Natural killer cell treated with Interleukin-12 subunit alpha and Interleukin-12 subunit beta and Interleukin-15 and Interleukin-18, amount 100 ng/mL, for 72 hours (primary cell): ENCODE measurements around the gene ZMIZ1. TPM values are rescaled to one million over a fixed set of nuclear protein-coding genes. Genes with fewer than 3 reads are reported as not detected.

ENCODE experiments used
- ATAC-seq, 2 donors: fragments of 150-1000 bp; cut with Tn5 transposase in 1 of 2; sonication (Bioruptor Pico), chemical (Tn5 transposase) in 1 of 2; 2 replicates each; pipeline ENCODE4 v1.10.0; 2021
- DNase-seq: peaks from one replicate; pipeline ENCODE4 v3.0.0; 2022; ENCODE audit warnings: low spot score
- H3K27ac Mint-ChIP-seq, 2 donors: 1 replicate in 1 of 2; 2 replicates in 1 of 2; pipeline ENCODE4 v1.8.0; 2022; ENCODE audit warnings: mixed read lengths in 2 of 2, mild to moderate bottlenecking in 1 of 2, moderate library complexity in 1 of 2
- H3K27me3 Mint-ChIP-seq, 2 donors: 1 replicate in 1 of 2; 2 replicates in 1 of 2; pipeline ENCODE4 v1.8.0; 2022; ENCODE audit warnings: mixed read lengths in 2 of 2
- H3K36me3 Mint-ChIP-seq: one replicate; pipeline ENCODE4 v1.8.0; 2022; ENCODE audit warnings: mixed read lengths
- H3K4me1 Mint-ChIP-seq, 2 donors: 1 replicate in 1 of 2; 2 replicates in 1 of 2; pipeline ENCODE4 v1.8.0; 2022; ENCODE audit warnings: low read depth in 2 of 2, mixed read lengths in 2 of 2, mild to moderate bottlenecking in 1 of 2
- H3K4me3 Mint-ChIP-seq: one replicate; pipeline ENCODE4 v1.8.0; 2022; ENCODE audit warnings: mixed read lengths
- H3K9me3 Mint-ChIP-seq: 2 replicates; pipeline ENCODE4 v1.8.0; 2022; ENCODE audit warnings: mixed read lengths
- total RNA-seq, 2 donors: library from RNA; stranded (reverse); gene quantifications; one replicate each; pipeline ENCODE4 v1.2.3, GENCODE V29; 2022

Gene ZMIZ1
- total RNA-seq, 2 donors from 2014 or later: 49.7 to 54.4 TPM

DNA sequence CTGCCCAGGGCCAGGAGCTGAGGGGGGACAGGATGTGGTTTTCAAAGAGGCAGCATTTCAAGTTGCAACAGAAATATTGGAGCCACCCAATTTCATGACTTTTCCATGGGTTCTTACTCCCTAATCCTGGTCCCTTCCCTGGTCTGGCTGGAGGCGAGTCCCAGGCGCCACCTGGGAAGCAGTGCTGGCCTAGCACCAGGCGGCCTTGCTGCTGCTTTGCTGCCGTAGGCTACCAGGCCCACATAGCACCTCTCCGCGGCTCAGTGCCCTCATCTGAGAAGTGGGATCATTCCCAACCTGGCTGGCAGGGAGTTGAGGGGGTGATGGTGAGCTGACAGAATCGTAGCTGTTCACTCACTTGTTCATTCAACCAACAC, 33.7 kb downstream of the ZMIZ1 start:
- Mint-ChIP-seq H3K4me1 (peaks cover 34 to 50% of the 10 kb centered on the region in 2 donors), H3K27ac (peak overlapping the region in 1 of 2 donors; percentile 32), H3K36me3 (no peaks in the 10 kb centered on the region)

DNA sequence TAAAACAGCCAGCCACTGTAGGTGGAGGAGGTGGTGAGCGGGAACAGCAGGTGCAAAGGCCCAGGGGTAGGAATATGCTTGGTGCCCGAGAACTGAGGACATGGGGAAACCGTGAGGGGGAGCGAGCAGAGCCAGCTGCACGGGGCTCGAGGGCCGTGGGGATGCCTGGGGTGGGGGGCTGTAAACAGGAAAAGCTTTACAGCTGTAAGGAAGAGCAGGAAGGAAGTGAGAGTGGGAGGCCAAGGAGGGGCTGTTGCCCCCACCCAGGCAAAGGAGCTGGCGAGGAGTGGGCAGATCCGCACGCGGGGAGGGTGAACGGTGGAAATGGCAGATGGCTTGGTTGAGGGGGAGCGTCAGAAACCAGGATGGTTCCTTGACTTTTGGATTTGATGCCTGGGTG, 34.4 kb downstream of the ZMIZ1 start:
- H3K4me3 Mint-ChIP-seq: no peak overlapping the region

More for the DNA sequence above, 33.7 kb downstream of the ZMIZ1 start:
- Mint-ChIP-seq H3K9me3 (no peaks in the 10 kb centered on the region), H3K27me3 (no peaks in the 10 kb centered on the region), H3K4me3 (no peak overlapping the region)
- DNase-seq (no peak), ATAC-seq (no peak)

DNA sequence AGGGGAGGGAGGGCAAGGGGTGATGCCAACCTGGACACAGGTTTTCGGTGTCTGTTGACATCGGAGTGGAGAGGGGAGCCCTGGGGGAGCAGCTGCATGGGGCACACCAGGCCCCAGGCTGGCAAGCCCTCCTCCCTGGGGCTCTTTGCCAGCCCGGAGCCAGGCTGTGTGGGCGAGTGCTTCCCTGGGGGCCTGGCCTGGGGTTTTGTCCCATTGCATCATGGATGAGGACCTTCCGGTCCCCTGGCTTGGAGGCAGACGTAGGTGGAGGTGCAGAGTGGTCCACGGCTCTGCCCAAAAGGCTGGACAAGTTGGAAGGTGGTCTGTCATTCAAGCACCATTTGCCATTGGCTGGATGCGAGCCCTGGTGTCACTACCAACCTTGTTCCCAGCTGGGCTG, 34.8 kb downstream of the ZMIZ1 start:
- no peak for DNase-seq
- Mint-ChIP-seq H3K4me1 (peaks cover 34 to 49% of the 10 kb centered on the region in 2 donors), H3K27ac (no peak overlapping the region), H3K4me3 (no peak overlapping the region), H3K36me3 (no peaks in the 10 kb centered on the region), H3K27me3 (no peaks in the 10 kb centered on the region), H3K9me3 (no peaks in the 10 kb centered on the region)
- no peak for ATAC-seq

More for the DNA sequence above, 34.4 kb downstream of the ZMIZ1 start:
- Mint-ChIP-seq H3K9me3 (no peaks in the 10 kb centered on the region), H3K27me3 (no peaks in the 10 kb centered on the region), H3K27ac (peak overlapping the region in 1 of 2 donors; percentile 32), H3K36me3 (no peaks in the 10 kb centered on the region), H3K4me1 (peaks cover 34 to 47% of the 10 kb centered on the region in 2 donors)
- no peak for ATAC-seq
- DNase-seq: no peak

DNA sequence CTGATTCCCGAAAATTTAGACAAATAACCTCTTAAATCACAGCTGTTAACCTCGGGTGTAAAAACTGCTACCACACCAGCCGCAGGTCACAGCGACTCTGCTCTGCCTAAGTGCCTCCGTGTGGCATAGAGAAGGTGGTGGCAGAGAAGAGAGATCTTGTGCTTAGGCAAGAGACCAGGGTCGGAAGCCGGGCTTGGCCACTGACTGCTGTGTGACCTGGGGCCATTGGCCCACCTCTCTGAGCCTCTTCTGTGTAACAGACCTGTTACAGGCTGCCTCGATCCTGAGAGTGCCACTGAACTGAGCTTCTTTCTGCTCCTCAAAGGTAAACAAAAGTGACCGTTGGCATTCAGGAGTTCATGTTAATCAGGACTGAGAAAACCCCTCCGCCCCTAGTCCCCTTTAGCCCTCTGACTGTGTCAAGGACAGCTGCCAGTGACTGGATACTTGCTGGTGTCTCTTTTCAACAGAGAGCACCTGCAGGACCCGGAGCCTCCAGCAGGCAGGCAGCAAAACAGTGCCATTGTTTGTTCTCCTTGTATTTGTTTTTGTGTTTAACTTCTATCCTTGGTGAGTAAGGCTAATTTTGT, 36.5 kb downstream of the ZMIZ1 start:
- Mint-ChIP-seq H3K4me1 (peaks cover 39 to 55% of the 10 kb centered on the region in 2 donors), H3K27ac (no peak overlapping the region), H3K4me3 (peak overlapping the region; percentile 19), H3K27me3 (no peaks in the 10 kb centered on the region), H3K9me3 (no peaks in the 10 kb centered on the region), H3K36me3 (no peaks in the 10 kb centered on the region)
- ATAC-seq: peak in 1 of 2 donors; percentile 56
- DNase-seq: no peak

DNA sequence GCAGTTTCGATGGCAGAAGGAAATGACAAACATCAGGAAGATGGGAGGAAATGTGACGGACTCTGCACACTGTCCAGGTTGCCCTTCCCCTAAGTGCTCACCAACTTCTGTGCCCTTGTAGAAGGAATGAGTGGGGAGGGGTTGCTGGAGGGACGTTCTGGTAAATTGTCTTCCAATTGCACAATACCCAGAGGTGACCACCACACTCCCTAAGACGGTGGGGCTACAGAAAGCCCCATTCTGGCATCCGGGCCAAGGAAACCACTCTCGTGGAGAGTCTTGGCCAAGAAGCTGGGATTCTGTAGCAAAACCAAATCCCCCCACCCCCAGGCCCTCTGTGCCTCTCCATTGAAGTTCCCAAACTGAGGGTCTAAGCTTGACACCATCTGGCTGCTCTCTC, 37.1 kb downstream of the ZMIZ1 start:
- H3K36me3 Mint-ChIP-seq: no peaks in the 10 kb centered on the region
- no peaks in the 10 kb centered on the region for H3K27me3 Mint-ChIP-seq
- no peak overlapping the region for H3K27ac Mint-ChIP-seq
- H3K4me3 Mint-ChIP-seq: no peak overlapping the region
- DNase-seq (no peak), ATAC-seq (no peak)
- H3K4me1 Mint-ChIP-seq: peaks cover 38 to 50% of the 10 kb centered on the region in 2 donors
- no peaks in the 10 kb centered on the region for H3K9me3 Mint-ChIP-seq

DNA sequence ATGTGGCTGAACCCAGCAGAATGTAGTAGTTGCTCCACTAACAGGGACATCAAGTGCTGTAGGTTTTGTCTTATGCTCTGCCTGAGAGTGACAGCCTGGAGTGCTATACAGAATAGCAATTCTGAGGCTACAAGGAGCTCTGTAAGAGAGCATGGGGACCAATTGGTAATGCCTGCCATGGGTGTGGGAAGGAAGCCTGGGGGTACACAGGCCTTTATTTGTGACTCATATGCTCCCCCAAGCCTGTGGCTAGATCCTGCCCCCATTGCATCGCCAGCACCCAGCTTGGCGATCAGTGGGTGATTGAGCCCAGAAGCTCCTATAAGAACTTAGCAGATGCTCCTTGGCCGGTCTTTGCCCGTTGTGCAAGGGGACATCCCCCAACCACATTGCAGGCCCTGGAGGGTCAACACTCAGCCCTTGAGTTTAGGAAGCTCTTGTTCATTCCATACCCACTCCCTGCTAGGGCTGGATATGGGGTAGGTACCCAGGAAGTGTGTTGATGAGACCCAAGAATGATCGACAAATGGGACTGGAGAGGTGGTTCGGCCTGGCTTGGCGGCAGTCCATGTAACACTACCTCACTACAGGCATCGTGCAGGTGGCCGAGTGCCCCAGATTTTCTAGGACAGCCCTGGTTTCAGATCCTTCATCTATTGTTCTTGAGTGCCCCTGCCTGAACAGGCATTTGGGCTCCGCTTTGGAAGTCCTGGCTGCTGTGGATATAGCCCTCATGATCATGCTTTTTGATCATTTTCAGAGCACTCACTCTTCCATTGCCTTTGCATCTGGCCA, 37.7 kb downstream of the ZMIZ1 start:
- H3K27ac Mint-ChIP-seq: no peak overlapping the region
- H3K36me3 Mint-ChIP-seq: no peaks in the 10 kb centered on the region
- DNase-seq: no peak
- ATAC-seq: no peak
- H3K27me3 Mint-ChIP-seq: no peaks in the 10 kb centered on the region
- peaks cover 33 to 46% of the 10 kb centered on the region in 2 donors for H3K4me1 Mint-ChIP-seq
- no peaks in the 10 kb centered on the region for H3K9me3 Mint-ChIP-seq
- H3K4me3 Mint-ChIP-seq: no peak overlapping the region

DNA sequence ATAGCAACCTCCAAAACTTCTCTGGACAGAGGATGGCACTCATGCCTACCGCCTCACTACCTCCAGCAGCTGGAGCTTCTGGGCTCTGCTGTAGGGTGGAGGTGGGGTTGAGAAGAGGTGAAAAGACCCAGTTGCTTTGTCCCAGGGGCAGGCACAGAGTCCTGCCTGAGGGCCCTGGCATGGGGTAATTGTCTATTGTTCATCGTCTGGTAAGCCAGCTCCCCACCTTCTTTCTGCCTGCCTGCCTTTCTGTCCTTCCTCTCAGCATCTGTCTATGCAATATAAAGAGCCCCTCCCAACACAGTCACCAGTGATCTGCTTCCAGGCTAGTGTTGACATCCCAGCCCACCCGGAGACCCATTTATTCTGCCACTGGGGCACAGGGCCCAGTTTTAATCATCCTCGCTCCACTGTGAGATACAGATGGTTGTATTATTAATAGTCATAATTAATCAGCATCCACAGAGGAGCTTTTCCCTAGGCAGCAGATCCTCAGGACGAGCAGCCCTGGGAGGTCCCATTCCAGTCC, 39.0 kb downstream of the ZMIZ1 start:
- Mint-ChIP-seq H3K4me3 (no peak overlapping the region), H3K4me1 (peaks cover 38 to 54% of the 10 kb centered on the region in 2 donors), H3K36me3 (no peaks in the 10 kb centered on the region), H3K9me3 (no peaks in the 10 kb centered on the region), H3K27ac (no peak overlapping the region), H3K27me3 (no peaks in the 10 kb centered on the region)
- ATAC-seq: no peak
- no peak for DNase-seq

DNA sequence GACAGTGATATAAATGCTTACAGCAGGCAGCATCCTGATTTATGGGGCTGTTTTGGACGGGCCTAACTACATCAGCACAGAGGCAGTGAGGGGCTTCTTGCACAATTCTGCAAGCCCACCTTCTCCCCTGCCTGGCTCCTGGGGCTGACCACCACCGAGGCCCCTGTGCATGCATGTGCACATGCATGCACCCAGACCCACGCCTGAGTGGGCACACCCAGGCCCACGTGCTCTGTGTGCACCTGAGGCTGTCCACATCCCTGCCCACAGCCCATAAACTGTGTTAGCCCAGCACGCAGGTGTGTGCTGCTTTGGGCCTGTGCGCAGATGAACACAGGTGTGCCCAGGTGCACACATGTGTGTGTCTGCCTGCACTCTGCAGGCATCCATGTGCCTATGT, 40.0 kb downstream of the ZMIZ1 start:
- H3K36me3 Mint-ChIP-seq: no peaks in the 10 kb centered on the region
- no peak for DNase-seq
- no peaks in the 10 kb centered on the region for H3K9me3 Mint-ChIP-seq
- H3K27me3 Mint-ChIP-seq: no peaks in the 10 kb centered on the region
- ATAC-seq: peak in 1 of 2 donors; percentile 21
- no peak overlapping the region for H3K27ac Mint-ChIP-seq
- peaks cover 42 to 54% of the 10 kb centered on the region in 2 donors for H3K4me1 Mint-ChIP-seq
- no peak overlapping the region for H3K4me3 Mint-ChIP-seq

DNA sequence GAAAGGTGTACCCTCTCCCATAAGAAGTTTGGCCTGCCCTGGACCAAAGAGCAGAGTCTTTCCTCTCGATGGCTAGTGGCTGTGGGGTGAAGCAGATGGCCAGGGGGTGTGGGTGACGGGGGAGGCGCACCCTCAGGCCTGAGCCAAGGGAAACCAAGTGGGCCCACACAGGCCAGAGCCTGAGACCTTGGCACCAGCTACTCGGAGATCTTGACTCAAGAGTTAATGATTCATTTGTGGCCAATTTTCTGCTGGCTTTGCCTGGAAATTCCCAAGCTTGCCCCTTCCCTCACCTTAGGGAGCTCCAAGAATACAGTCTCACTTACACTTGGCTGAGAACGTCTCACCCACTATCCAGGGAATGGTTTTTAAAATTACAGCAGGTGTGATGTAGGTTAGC, 42.7 kb downstream of the ZMIZ1 start:
- Mint-ChIP-seq H3K4me1 (peaks cover 40 to 54% of the 10 kb centered on the region in 2 donors), H3K4me3 (no peak overlapping the region), H3K27me3 (no peaks in the 10 kb centered on the region), H3K27ac (peak overlapping the region in 1 of 2 donors; percentile 3), H3K9me3 (no peaks in the 10 kb centered on the region), H3K36me3 (no peaks in the 10 kb centered on the region)
- ATAC-seq (no peak), DNase-seq (no peak)

DNA sequence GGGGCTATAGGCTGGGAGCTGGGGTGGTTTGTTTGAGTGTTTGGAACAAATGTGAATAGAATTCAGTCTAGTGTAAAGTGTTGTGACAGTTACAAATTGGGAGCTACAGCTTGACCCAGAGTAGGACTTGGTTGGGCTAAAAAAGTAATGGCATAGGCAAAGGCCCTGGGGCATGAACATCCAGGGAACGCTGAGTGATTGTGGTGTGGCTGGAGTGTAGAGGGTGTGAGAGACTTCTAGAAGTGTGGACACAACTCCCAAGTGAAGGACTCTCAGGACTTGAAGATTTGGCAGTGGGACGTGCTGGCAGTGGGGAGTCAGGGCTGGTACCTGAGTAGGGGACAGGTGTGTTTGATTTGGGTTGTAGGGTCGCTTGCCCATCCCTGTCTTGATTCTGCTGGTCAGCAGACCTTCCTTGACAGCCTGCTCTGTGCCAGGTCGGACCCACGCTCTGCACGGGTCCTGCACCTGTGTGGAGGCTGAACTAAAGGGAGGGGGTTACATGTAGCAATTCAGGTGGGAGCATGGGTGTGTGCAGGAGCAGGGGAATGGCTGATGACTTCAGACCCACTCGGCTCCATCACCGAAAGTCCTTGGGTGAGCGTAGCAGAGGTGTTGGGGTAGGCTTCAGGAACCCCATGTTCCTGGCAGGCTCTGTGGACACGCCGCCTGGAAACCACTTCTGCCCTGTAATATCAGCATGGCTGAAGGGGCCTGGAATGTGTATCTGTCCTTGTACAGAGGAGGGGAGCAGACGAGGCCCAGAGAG, 43.3 kb downstream of the ZMIZ1 start:
- ATAC-seq (no peak), DNase-seq (no peak)
- Mint-ChIP-seq H3K4me3 (no peak overlapping the region), H3K36me3 (no peaks in the 10 kb centered on the region), H3K27ac (peak overlapping the region in 1 of 2 donors; percentile 3), H3K4me1 (peaks cover 45 to 60% of the 10 kb centered on the region in 2 donors), H3K27me3 (no peaks in the 10 kb centered on the region), H3K9me3 (no peaks in the 10 kb centered on the region)

DNA sequence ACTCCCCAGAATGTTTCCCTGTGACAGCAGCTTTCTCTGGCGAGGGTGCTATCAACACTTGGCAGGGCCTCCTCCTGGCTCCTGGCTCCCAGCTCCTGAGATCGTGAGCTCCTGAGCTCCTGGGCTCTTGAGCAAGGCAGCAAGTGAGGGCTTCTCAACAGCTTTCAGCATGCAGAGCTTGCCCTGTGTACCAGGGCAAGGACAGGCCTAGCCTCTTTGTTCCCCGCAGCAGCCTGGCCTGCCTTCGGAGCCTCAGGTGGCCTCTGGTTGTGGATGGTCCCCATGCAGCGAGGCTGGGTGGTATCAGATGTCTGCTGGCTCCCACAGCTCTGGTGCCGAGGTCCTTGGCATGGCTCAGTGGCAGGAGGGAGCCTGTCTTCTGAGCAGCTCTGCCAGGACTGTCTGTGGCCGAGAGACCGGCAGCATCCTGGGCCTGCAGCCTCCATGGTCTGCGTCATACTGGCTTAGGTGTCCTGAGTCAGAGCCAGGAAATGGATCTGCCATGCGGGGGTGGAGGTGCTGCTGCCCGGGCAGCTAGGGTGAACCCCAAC, 44.2 kb downstream of the ZMIZ1 start:
- Mint-ChIP-seq H3K4me3 (no peak overlapping the region), H3K27ac (peak overlapping the region in 1 of 2 donors; percentile 3), H3K36me3 (no peaks in the 10 kb centered on the region), H3K9me3 (no peaks in the 10 kb centered on the region), H3K4me1 (peaks cover 51 to 67% of the 10 kb centered on the region in 2 donors), H3K27me3 (no peaks in the 10 kb centered on the region)
- ATAC-seq: peak in 1 of 2 donors; percentile 57
- DNase-seq: no peak

DNA sequence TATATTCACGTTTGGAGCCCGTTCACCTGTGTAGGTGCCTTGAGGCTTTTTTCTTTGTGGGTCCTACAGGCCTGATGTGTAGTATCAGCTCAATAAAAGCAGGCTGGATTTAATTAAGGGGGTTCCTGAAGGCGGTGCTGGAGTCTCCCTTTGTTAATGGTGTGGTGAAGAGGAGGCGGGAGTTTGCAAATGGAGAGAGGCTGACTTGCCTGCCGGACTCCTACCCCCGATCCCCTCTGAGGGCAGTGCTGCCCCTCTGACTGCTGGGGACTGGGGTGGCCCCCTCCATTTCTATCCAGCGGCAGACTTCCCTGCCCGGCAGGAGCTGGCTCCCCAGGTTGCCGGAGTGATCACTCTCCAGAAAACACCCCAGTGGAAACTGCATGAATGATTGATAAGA, 45.1 kb downstream of the ZMIZ1 start:
- Mint-ChIP-seq H3K36me3 (no peaks in the 10 kb centered on the region), H3K27ac (peak overlapping the region; percentile 27 to 37), H3K9me3 (no peaks in the 10 kb centered on the region), H3K4me3 (no peak overlapping the region), H3K4me1 (peaks cover 55 to 70% of the 10 kb centered on the region in 2 donors), H3K27me3 (no peaks in the 10 kb centered on the region)
- no peak for ATAC-seq
- no peak for DNase-seq

DNA sequence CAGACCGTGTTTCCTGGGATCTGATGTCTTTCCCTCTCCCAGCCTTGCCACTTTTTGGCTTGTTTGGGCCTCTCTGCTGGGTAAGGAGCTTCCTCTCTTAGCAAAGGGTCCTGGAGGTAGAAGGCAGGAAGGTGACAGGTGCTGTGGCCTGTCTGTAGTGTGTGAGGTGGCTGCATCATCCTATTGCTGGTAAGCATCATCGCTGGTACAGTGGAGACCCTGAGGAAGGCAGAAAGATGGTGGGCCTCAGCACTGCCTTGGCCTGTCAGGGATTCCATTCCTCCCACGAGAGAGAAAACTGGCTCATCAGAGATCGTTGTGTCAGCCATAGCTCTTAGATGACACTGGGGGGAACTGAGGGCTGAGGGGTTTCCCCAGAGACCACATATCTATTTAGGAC, 46.5 kb downstream of the ZMIZ1 start:
- no peak for ATAC-seq

More for the DNA sequence above, 46.5 kb downstream of the ZMIZ1 start:
- H3K4me3 Mint-ChIP-seq: no peak overlapping the region
- H3K27ac Mint-ChIP-seq: peak overlapping the region in 1 of 2 donors; percentile 24
- no peak for DNase-seq
- peaks cover 50 to 66% of the 10 kb centered on the region in 2 donors for H3K4me1 Mint-ChIP-seq
- H3K27me3 Mint-ChIP-seq: no peaks in the 10 kb centered on the region
- no peaks in the 10 kb centered on the region for H3K9me3 Mint-ChIP-seq
- H3K36me3 Mint-ChIP-seq: no peaks in the 10 kb centered on the region
